HG02938 (cell line): ENCODE measurements around the gene ARHGEF1.
"Not testable (repeated sequence)": the region's sequence is repeated elsewhere in the genome, so short reads cannot be mapped to it uniquely, and the experiment has no call there.

ENCODE experiments used
- ATAC-seq: cut with Tn5 transposase; IDR thresholded peaks from one replicate; pipeline ENCODE4 v1.9.1; 2021; ENCODE audit warnings: mild to moderate bottlenecking, moderate library complexity; ENCODE audit not compliant: unreplicated experiment

Gene ARHGEF1

GRCh38 chr19:41862445-41862986 lies 20.5 kb upstream of the ARHGEF1 start:
- no peak for ATAC-seq

- no peak for ATAC-seq
Observed at GRCh38 chr19:41863209-41863931, 19.6 kb upstream of the ARHGEF1 start.

- ATAC-seq = no peak
Observed at GRCh38 chr19:41864374-41864773, 18.6 kb upstream of the ARHGEF1 start.

- no peak for ATAC-seq
Observed at GRCh38 chr19:41866284-41866683, 16.7 kb upstream of the ARHGEF1 start.

- no peak for ATAC-seq
Observed at GRCh38 chr19:41868120-41868988, 14.6 kb upstream of the ARHGEF1 start.

GRCh38 chr19:41868989-41869300 lies 14.0 kb upstream of the ARHGEF1 start:
- no peak for ATAC-seq

- no peak for ATAC-seq
Observed at GRCh38 chr19:41869374-41869955, 13.5 kb upstream of the ARHGEF1 start.

- no peak for ATAC-seq
Observed at GRCh38 chr19:41870401-41870873, 12.5 kb upstream of the ARHGEF1 start.

- no peak for ATAC-seq
Observed at GRCh38 chr19:41871573-41872383, 11.2 kb upstream of the ARHGEF1 start.

- no peak for ATAC-seq
Observed at GRCh38 chr19:41872384-41872774, 10.6 kb upstream of the ARHGEF1 start.

- no peak for ATAC-seq
Observed at GRCh38 chr19:41872775-41873647, 10.0 kb upstream of the ARHGEF1 start.

- ATAC-seq = not testable (repeated sequence)
Observed at GRCh38 chr19:41875973-41876372, 7.0 kb upstream of the ARHGEF1 start.

- ATAC-seq = peak; percentile 49
Observed at GRCh38 chr19:41876847-41877832, 5.8 kb upstream of the ARHGEF1 start, which contains the start of gene CD79A. Gene CD79A, plus strand, starts transcription at chr19:41877279. Its CDS starts 26 bp downstream, at chr19:41877305.

- no peak for ATAC-seq
Observed at GRCh38 chr19:41877916-41878905, 4.8 kb upstream of the ARHGEF1 start.

GRCh38 chr19:41879080-41879479 lies 3.9 kb upstream of the ARHGEF1 start:
- no peak for ATAC-seq

- no peak for ATAC-seq
Observed at GRCh38 chr19:41879670-41880328, 3.2 kb upstream of the ARHGEF1 start.

GRCh38 chr19:41880329-41880708 lies 2.7 kb upstream of the ARHGEF1 start:
- ATAC-seq = no peak
